ENCODE results near the gene VGLL4.

The VGLL4 gene

GRCh38 chr3:11653298-11654055 is 9.8 kb upstream of the VGLL4 start:
- no peak for DNase-seq (ENCODE audit: low read depth in 2 of 3, low spot score in 2 of 3)

GRCh38 chr3:11651900-11652299 is 8.2 kb upstream of the VGLL4 start:
- DNase-seq (ENCODE audit: low read depth in 2 of 3, low spot score in 2 of 3): no peak

GRCh38 chr3:11651477-11651876 is 7.8 kb upstream of the VGLL4 start:
- DNase-seq (ENCODE audit: low read depth in 2 of 3, low spot score in 2 of 3): no peak

GRCh38 chr3:11650391-11650790 is 6.7 kb upstream of the VGLL4 start:
- DNase-seq (ENCODE audit: low read depth in 2 of 3, low spot score in 2 of 3): no peak

GRCh38 chr3:11648735-11649134 is 5.0 kb upstream of the VGLL4 start:
- no peak for DNase-seq (ENCODE audit: low read depth in 2 of 3, low spot score in 2 of 3)

GRCh38 chr3:11643201-11643603 is 513 bp downstream of the VGLL4 start:
- no peak for DNase-seq (ENCODE audit: low read depth in 2 of 3, low spot score in 2 of 3)

- DNase-seq (ENCODE audit: low read depth in 2 of 3, low spot score in 2 of 3): peak in 2 of 3 experiments; percentile 43 to 47
These were observed 1.1 kb downstream of the VGLL4 start for GRCh38 chr3:11642431-11643191.

GRCh38 chr3:11641683-11642430 is 1.9 kb downstream of the VGLL4 start:
- DNase-seq (ENCODE audit: low read depth in 2 of 3, low spot score in 2 of 3): no peak

GRCh38 chr3:11641316-11641682 is 2.4 kb downstream of the VGLL4 start:
- DNase-seq (ENCODE audit: low read depth in 2 of 3, low spot score in 2 of 3): no peak

GRCh38 chr3:11640009-11640673 is 3.6 kb downstream of the VGLL4 start:
- no peak for DNase-seq (ENCODE audit: low read depth in 2 of 3, low spot score in 2 of 3)

GRCh38 chr3:11638495-11639358 is 5.0 kb downstream of the VGLL4 start:
- DNase-seq (ENCODE audit: low read depth in 2 of 3, low spot score in 2 of 3): no peak

- no peak for DNase-seq (ENCODE audit: low read depth in 2 of 3, low spot score in 2 of 3)
These were observed 5.7 kb downstream of the VGLL4 start for GRCh38 chr3:11637901-11638458.

- no peak for DNase-seq (ENCODE audit: low read depth in 2 of 3, low spot score in 2 of 3)
These were observed 7.3 kb downstream of the VGLL4 start for GRCh38 chr3:11636394-11636770.

- DNase-seq (ENCODE audit: low read depth in 2 of 3, low spot score in 2 of 3): no peak
These were observed 7.9 kb downstream of the VGLL4 start for GRCh38 chr3:11635680-11636393.

GRCh38 chr3:11634974-11635612 is 8.6 kb downstream of the VGLL4 start:
- no peak for DNase-seq (ENCODE audit: low read depth in 2 of 3, low spot score in 2 of 3)

GRCh38 chr3:11634081-11634635 is 9.6 kb downstream of the VGLL4 start:
- DNase-seq (ENCODE audit: low read depth in 2 of 3, low spot score in 2 of 3): no peak

GRCh38 chr3:11632966-11633365 is 10.7 kb downstream of the VGLL4 start:
- DNase-seq (ENCODE audit: low read depth in 2 of 3, low spot score in 2 of 3): no peak

GRCh38 chr3:11632564-11632963 is 11.2 kb downstream of the VGLL4 start:
- DNase-seq (ENCODE audit: low read depth in 2 of 3, low spot score in 2 of 3): no peak

- no peak for DNase-seq (ENCODE audit: low read depth in 2 of 3, low spot score in 2 of 3)
These were observed 11.9 kb downstream of the VGLL4 start for GRCh38 chr3:11631820-11632219.

All from activated CD8-positive, alpha-beta memory T cell treated with anti-CD3 and anti-CD28 coated beads for 48 hours (primary cell).